GM12872 (cell line): Measurements from ENCODE around the gene SERPINB2.

Source experiments
- CTCF ChIP-seq: IDR thresholded peaks from 3 replicates; pipeline ENCODE4 v1.5.1; 2011; ENCODE audit warnings: low read depth, mild to moderate bottlenecking, low read length, moderate library complexity; ENCODE audit not compliant: insufficient read depth

SERPINB2 gene

GRCh38 chr18:63859781-63860475, 27.6 kb upstream of the SERPINB2 start:
- TF ChIP-seq CTCF = no peak

GRCh38 chr18:63860531-63860930, 27.0 kb upstream of the SERPINB2 start:
- no peak for TF ChIP-seq CTCF

GRCh38 chr18:63867368-63868125, 20.0 kb upstream of the SERPINB2 start:
- TF ChIP-seq CTCF = no peak

- no peak for TF ChIP-seq CTCF
Observed at GRCh38 chr18:63868546-63868945, 19.0 kb upstream of the SERPINB2 start.

GRCh38 chr18:63869374-63869773, 18.1 kb upstream of the SERPINB2 start:
- no peak for TF ChIP-seq CTCF

- no peak for TF ChIP-seq CTCF
Observed at GRCh38 chr18:63869851-63870250, 17.7 kb upstream of the SERPINB2 start.

- no peak for TF ChIP-seq CTCF
Observed at GRCh38 chr18:63871836-63872235, 15.7 kb upstream of the SERPINB2 start.
